Naive thymus-derived CD4-positive, alpha-beta T cell (primary cell): ENCODE data around the gene DUSP9. TPM values are rescaled to one million over a fixed set of nuclear protein-coding genes. Genes with fewer than 3 reads are reported as not detected.
A peak's percentile ranks its signal among the peaks of the same experiment; 100 is the strongest.

ENCODE experiments used
- ATAC-seq: fragments of 150-1000 bp; cut with Tn5 transposase; 2 replicates; pipeline ENCODE4 v1.10.0; 2021; ENCODE audit warnings: mild to moderate bottlenecking, moderate library complexity
- CTCF ChIA-PET: fragments of 350-600 bp; sonication (Branson Sonifier 250); formaldehyde crosslinking; loops from one replicate; lab custom pipeline; 2021; ENCODE audit warnings: antibody characterized with exemption; lab: Charles Lee
- POLR2A ChIA-PET: fragments of 350-600 bp; sonication (Branson Sonifier 250); formaldehyde crosslinking; loops from one replicate; lab custom pipeline; 2021; ENCODE audit warnings: antibody characterized with exemption, inconsistent platforms; lab: Charles Lee
- DNase-seq, 9 donors: peaks; one replicate each; pipeline versions ENCODE4 v3.0.0 to v3.0.0-alpha.2; 2020 to 2022; ENCODE audit warnings: mixed read lengths in 1 of 9
- H3K27ac ChIP-seq: one replicate; pipeline ENCODE4 v1.7.0; 2013; ENCODE audit warnings: mild to moderate bottlenecking, low read depth, low read length, moderate library complexity
- H3K27me3 ChIP-seq, 2 donors: one replicate each; pipeline ENCODE4 v1.7.0; 2013; ENCODE audit warnings: low read length in 2 of 2, mild to moderate bottlenecking in 2 of 2, moderate library complexity in 2 of 2; ENCODE audit not compliant: control insufficient read depth in 2 of 2, insufficient read depth in 2 of 2
- H3K36me3 ChIP-seq, 3 experiments: 1 replicate in 2 of 3; 2 replicates in 1 of 3; pipeline ENCODE4 v1.7.0; 2013; ENCODE audit warnings: low read length in 3 of 3, mild to moderate bottlenecking in 3 of 3, moderate library complexity in 1 of 3; ENCODE audit not compliant: insufficient read depth in 3 of 3, control insufficient read depth in 2 of 3
- H3K4me1 ChIP-seq, 2 donors: one replicate each; pipeline ENCODE4 v1.7.0; 2013; ENCODE audit warnings: low read length in 2 of 2, mild to moderate bottlenecking in 2 of 2, moderate library complexity in 1 of 2; ENCODE audit not compliant: control insufficient read depth in 2 of 2, insufficient read depth in 2 of 2
- H3K4me3 ChIP-seq: 2 replicates; pipeline ENCODE4 v1.7.0; 2013; ENCODE audit warnings: mild to moderate bottlenecking, low read length
- H3K9me3 ChIP-seq, 3 experiments: 1 replicate in 2 of 3; 2 replicates in 1 of 3; pipeline ENCODE4 v1.7.0; 2013; ENCODE audit warnings: low read length in 3 of 3; ENCODE audit not compliant: control insufficient read depth in 2 of 3
- H3K27ac Mint-ChIP-seq, 9 donors: one replicate each; pipeline ENCODE4 v1.8.0; 2020 to 2022; ENCODE audit warnings: mixed read lengths in 9 of 9, mild to moderate bottlenecking in 8 of 9, moderate library complexity in 5 of 9, inconsistent platforms in 2 of 9
- H3K27me3 Mint-ChIP-seq, 5 donors: one replicate each; pipeline ENCODE4 v1.8.0; 2021 to 2022; ENCODE audit warnings: mixed read lengths in 5 of 5, mild to moderate bottlenecking in 1 of 5
- H3K36me3 Mint-ChIP-seq, 5 donors: one replicate each; pipeline ENCODE4 v1.8.0; 2020 to 2022; ENCODE audit warnings: mixed read lengths in 5 of 5, mild to moderate bottlenecking in 3 of 5, inconsistent platforms in 1 of 5
- H3K4me1 Mint-ChIP-seq, 7 donors: one replicate each; pipeline ENCODE4 v1.8.0; 2020 to 2022; ENCODE audit warnings: mixed read lengths in 7 of 7, mild to moderate bottlenecking in 3 of 7, inconsistent platforms in 1 of 7
- H3K4me3 Mint-ChIP-seq, 10 donors: one replicate each; pipeline ENCODE4 v1.8.0; 2020 to 2022; ENCODE audit warnings: mild to moderate bottlenecking in 10 of 10, mixed read lengths in 10 of 10, moderate library complexity in 6 of 10, inconsistent platforms in 2 of 10
- H3K9me3 Mint-ChIP-seq, 11 donors: one replicate each; pipeline ENCODE4 v1.8.0; 2020 to 2022; ENCODE audit warnings: mixed read lengths in 11 of 11, mild to moderate bottlenecking in 4 of 11, inconsistent platforms in 1 of 11, moderate library complexity in 1 of 11
- intact Hi-C, 2 donors: fragments of 100-400 bp; cut with micrococcal nuclease; formaldehyde crosslinking; loops; one replicate each; pipeline ENCODE4 v1.15.1; 2023
- polyA plus RNA-seq, 2 donors: library from polyadenylated mRNA; unstranded; fragments of 300-500 nt; fragmentation: Illumina TruSeq; gene quantifications; one replicate each; pipeline ENCODE4 v1.2.3, GENCODE V29; 2021
- total RNA-seq, 6 experiments: library from RNA in 5 of 6; stranded (reverse) in 5 of 6; gene quantifications; 1 replicate in 5 of 6; 2 replicates in 1 of 6; pipeline ENCODE4 v1.2.3 and lab custom pipeline; 2021 to 2026

Gene DUSP9
- total and polyA plus RNA-seq, 7 experiments from 2014 or later, result not detected

- peaks cover 0 to 5% of the 10 kb centered on the region in 2 donors for H3K4me1 ChIP-seq
- H3K4me3 ChIP-seq, result no peak overlapping the region
- no peaks in the 10 kb centered on the region for H3K9me3 ChIP-seq
- intact Hi-C loops, result loop anchor here (5.0 kb wide), 2 partner anchors 32 to 38 kb away; partner anchors contain the start of gene DUSP9 (in 1 of the 2)
- H3K27me3 Mint-ChIP-seq, result peaks cover 0 to 30% (median 0%) of the 10 kb centered on the region in 5 donors
- ChIA-PET POLR2A (no interaction called here), CTCF (no interaction called here)
- H3K27me3 ChIP-seq, result no peaks in the 10 kb centered on the region
- ATAC-seq (peak; percentile 42), DNase-seq (peak in 4 of 9 donors; percentile 21 to 49 (median 30))
- no peak overlapping the region for H3K27ac ChIP-seq
- H3K36me3 ChIP-seq, result peaks cover 0 to 4% (median 0%) of the 10 kb centered on the region in 3 experiments
- H3K27ac Mint-ChIP-seq, result peak overlapping the region in 7 of 9 donors; percentile 21 to 87 (median 65)
- H3K36me3 Mint-ChIP-seq, result no peaks in the 10 kb centered on the region
- H3K4me3 Mint-ChIP-seq, result peak overlapping the region in 9 of 10 donors; percentile 8 to 61 (median 32)
- H3K9me3 Mint-ChIP-seq, result peaks cover 0 to 10% (median 0%) of the 10 kb centered on the region in 11 donors
- peaks cover 5 to 19% (median 8%) of the 10 kb centered on the region in 7 donors for H3K4me1 Mint-ChIP-seq
Measured at GRCh38 chrX:153614818-153615217, 32.2 kb upstream of the DUSP9 start.

GRCh38 chrX:153620576-153620975, 26.4 kb upstream of the DUSP9 start:
- Histone ChIP-seq H3K27ac (no peak overlapping the region), H3K4me1 (no peaks in the 10 kb centered on the region), H3K27me3 (no peaks in the 10 kb centered on the region), H3K9me3 (no peaks in the 10 kb centered on the region), H3K4me3 (no peak overlapping the region), H3K36me3 (no peaks in the 10 kb centered on the region)
- intact Hi-C loops, result no loop called here
- POLR2A ChIA-PET, result no interaction called here
- Mint-ChIP-seq H3K36me3 (no peaks in the 10 kb centered on the region), H3K27ac (no peak overlapping the region), H3K4me1 (peaks cover 0 to under 1% (median 0%) of the 10 kb centered on the region in 7 donors), H3K4me3 (no peak overlapping the region), H3K27me3 (peaks cover 0 to 17% (median 0%) of the 10 kb centered on the region in 5 donors), H3K9me3 (peaks cover 0 to 2% (median 0%) of the 10 kb centered on the region in 11 donors)
- DNase-seq (no peak), ATAC-seq (no peak)
- CTCF ChIA-PET, result no interaction called here

- Mint-ChIP-seq H3K27me3 (peaks cover 0 to 8% (median 0%) of the 10 kb centered on the region in 5 donors), H3K4me3 (no peak overlapping the region), H3K9me3 (peaks cover 0 to 2% (median 0%) of the 10 kb centered on the region in 11 donors), H3K4me1 (no peaks in the 10 kb centered on the region), H3K36me3 (no peaks in the 10 kb centered on the region), H3K27ac (no peak overlapping the region)
- ChIA-PET CTCF (no interaction called here), POLR2A (interaction anchor here (0.6 kb wide), 1 partner anchor 416 kb away, joined by 3 read pairs; no protein-coding TSS in a partner anchor)
- no peaks in the 10 kb centered on the region for H3K4me1 ChIP-seq
- no peak overlapping the region for H3K4me3 ChIP-seq
- no peaks in the 10 kb centered on the region for H3K9me3 ChIP-seq
- no peaks in the 10 kb centered on the region for H3K27me3 ChIP-seq
- ATAC-seq (no peak), DNase-seq (no peak)
- H3K27ac ChIP-seq, result no peak overlapping the region
- intact Hi-C loops, result no loop called here
- no peaks in the 10 kb centered on the region for H3K36me3 ChIP-seq
Measured at GRCh38 chrX:153621949-153622598, 24.9 kb upstream of the DUSP9 start.

GRCh38 chrX:153622661-153623309, 24.2 kb upstream of the DUSP9 start:
- no peak overlapping the region for H3K27ac Mint-ChIP-seq
- intact Hi-C loops, result no loop called here
- ATAC-seq (no peak), DNase-seq (no peak)
- ChIA-PET CTCF (no interaction called here), POLR2A (no interaction called here)
- H3K9me3 Mint-ChIP-seq, result no peaks in the 10 kb centered on the region
- no peaks in the 10 kb centered on the region for H3K36me3 Mint-ChIP-seq
- H3K4me3 ChIP-seq, result no peak overlapping the region
- no peaks in the 10 kb centered on the region for H3K4me1 ChIP-seq
- H3K4me3 Mint-ChIP-seq, result no peak overlapping the region
- H3K4me1 Mint-ChIP-seq, result no peaks in the 10 kb centered on the region
- H3K27ac ChIP-seq, result no peak overlapping the region
- H3K27me3 ChIP-seq, result no peaks in the 10 kb centered on the region
- no peaks in the 10 kb centered on the region for H3K36me3 ChIP-seq
- H3K27me3 Mint-ChIP-seq, result peaks cover 0 to 5% (median 0%) of the 10 kb centered on the region in 5 donors
- no peaks in the 10 kb centered on the region for H3K9me3 ChIP-seq

- ATAC-seq (no peak), DNase-seq (no peak)
- Histone ChIP-seq H3K4me1 (no peaks in the 10 kb centered on the region), H3K9me3 (no peaks in the 10 kb centered on the region), H3K4me3 (no peak overlapping the region), H3K27ac (no peak overlapping the region), H3K27me3 (no peaks in the 10 kb centered on the region), H3K36me3 (no peaks in the 10 kb centered on the region)
- no peaks in the 10 kb centered on the region for H3K9me3 Mint-ChIP-seq
- H3K36me3 Mint-ChIP-seq, result no peaks in the 10 kb centered on the region
- ChIA-PET CTCF (no interaction called here), POLR2A (no interaction called here)
- no peak overlapping the region for H3K4me3 Mint-ChIP-seq
- no peaks in the 10 kb centered on the region for H3K4me1 Mint-ChIP-seq
- intact Hi-C loops, result no loop called here
- H3K27me3 Mint-ChIP-seq, result peaks cover 0 to 2% (median 0%) of the 10 kb centered on the region in 5 donors
- H3K27ac Mint-ChIP-seq, result no peak overlapping the region
Measured at GRCh38 chrX:153623310-153624029, 23.5 kb upstream of the DUSP9 start.

- no peak for DNase-seq
- Mint-ChIP-seq H3K9me3 (no peaks in the 10 kb centered on the region), H3K27me3 (no peaks in the 10 kb centered on the region), H3K4me1 (no peaks in the 10 kb centered on the region), H3K36me3 (no peaks in the 10 kb centered on the region), H3K27ac (no peak overlapping the region), H3K4me3 (no peak overlapping the region)
- Histone ChIP-seq H3K4me1 (no peaks in the 10 kb centered on the region), H3K36me3 (no peaks in the 10 kb centered on the region), H3K27ac (no peak overlapping the region), H3K9me3 (no peaks in the 10 kb centered on the region), H3K4me3 (no peak overlapping the region), H3K27me3 (no peaks in the 10 kb centered on the region)
- POLR2A ChIA-PET, result no interaction called here
- CTCF ChIA-PET, result interaction anchor here (0.9 kb wide), 1 partner anchor 12 kb away, joined by 3 read pairs; no protein-coding TSS in a partner anchor
- intact Hi-C loops, result no loop called here
- ATAC-seq, result no peak
Measured at GRCh38 chrX:153624196-153625091, 22.6 kb upstream of the DUSP9 start.
